ENCODE data around the gene ANKRD34B.

DNA sequence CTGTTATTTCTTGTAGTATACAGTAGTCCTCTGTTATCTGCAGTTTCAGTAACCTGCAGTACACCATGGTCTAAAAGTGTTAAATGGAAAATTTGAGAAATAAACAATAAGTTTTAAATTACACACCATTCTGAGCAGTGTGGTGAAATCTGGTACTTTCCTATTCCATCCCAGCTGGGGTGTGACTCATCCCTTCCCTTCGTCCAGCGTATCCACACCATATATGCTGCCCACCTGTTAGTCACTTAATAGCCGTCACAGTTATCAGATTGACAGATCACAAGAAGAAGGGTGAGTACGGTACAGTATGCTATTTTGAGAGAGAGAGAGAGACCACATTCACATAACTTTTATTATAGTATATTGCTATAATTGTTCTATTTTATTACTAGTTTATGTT is 53.3 kb downstream of the ANKRD34B start:
- TF ChIP-seq EZH2 (IDR thresholded peaks at IDR 0.05; ENCODE audit: borderline replicate concordance, low read depth, low read length, severe bottlenecking) (no peak), CTCF (IDR thresholded peaks at IDR 0.05; ENCODE audit: borderline replicate concordance, extremely low read depth, low read length, poor library complexity, severe bottlenecking) (no peak)

All from DND-41 (cell line).